OCI-LY7 (cell line): ENCODE data around the gene OASL. TPM values are rescaled to one million over a fixed set of nuclear protein-coding genes. Genes with fewer than 3 reads are reported as not detected.

Experiments
- BruUV-seq: library from RNA; stranded (reverse); fragments of 400-500 nt; replicated peaks from 2 replicates; lab custom pipeline; 2021; lab: Mats Ljungman, UMichigan
- CTCF ChIA-PET: fragments of 300-600 bp; sonication (Branson Sonifier 250); formaldehyde crosslinking; loops from one replicate; lab custom pipeline; 2022; ENCODE audit warnings: antibody characterized with exemption; ENCODE audit not compliant: unreplicated experiment; lab: Charles Lee
- POLR2A ChIA-PET: fragments of 300-600 bp; sonication (Branson Sonifier 250); formaldehyde crosslinking; loops from one replicate; lab custom pipeline; 2022; ENCODE audit warnings: antibody characterized with exemption; lab: Charles Lee
- DNase-seq: peaks from one replicate; pipeline ENCODE4 v3.0.0-alpha.2; 2015; ENCODE audit warnings: low spot score
- H2AFZ ChIP-seq: fragments of 200-600 bp; sonication (generic), shearing (Covaris generic); 2 replicates; pipeline ENCODE4 v1.6.1; 2014; ENCODE audit warnings: mild to moderate bottlenecking, antibody characterized with exemption, low read length, moderate library complexity
- H3K27ac ChIP-seq: fragments of 200-600 bp; sonication (generic); 2 replicates; pipeline ENCODE4 v1.5.1; 2014; ENCODE audit warnings: mixed run types, low read depth, mild to moderate bottlenecking, moderate library complexity, low read length, inconsistent platforms; ENCODE audit not compliant: poor library complexity, severe bottlenecking
- H3K36me3 ChIP-seq: fragments of 200-600 bp; sonication (generic); 2 replicates; pipeline ENCODE4 v1.6.1; 2014; ENCODE audit warnings: mild to moderate bottlenecking, antibody characterized with exemption, low read length, moderate library complexity, mixed read lengths; ENCODE audit not compliant: insufficient read depth
- H3K4me1 ChIP-seq: fragments of 200-600 bp; sonication (generic); 2 replicates; pipeline ENCODE4 v1.5.1; 2014; ENCODE audit warnings: mild to moderate bottlenecking, low read length; ENCODE audit not compliant: insufficient read depth, poor library complexity, severe bottlenecking
- H3K4me2 ChIP-seq: fragments of 200-600 bp; sonication (generic); 2 replicates; pipeline ENCODE4 v1.6.1; 2014; ENCODE audit warnings: mild to moderate bottlenecking, low read length
- H3K4me3 ChIP-seq: fragments of 200-600 bp; sonication (generic); 2 replicates; pipeline ENCODE4 v1.5.1; 2014; ENCODE audit warnings: mild to moderate bottlenecking, low read depth, low read length; ENCODE audit not compliant: poor library complexity, severe bottlenecking
- H3K79me2 ChIP-seq: fragments of 200-600 bp; sonication (generic); 2 replicates; pipeline ENCODE4 v1.6.1; 2016; ENCODE audit warnings: low read depth, mild to moderate bottlenecking, low read length, moderate library complexity, mixed read lengths; ENCODE audit not compliant: insufficient read depth
- H3K9me2 ChIP-seq: fragments of 200-600 bp; sonication (generic); 2 replicates; pipeline ENCODE4 v1.6.1; 2016; ENCODE audit warnings: mild to moderate bottlenecking, low read length, mixed read lengths; ENCODE audit not compliant: insufficient read depth
- H3K9me3 ChIP-seq: fragments of 200-600 bp; sonication (generic); 2 replicates; pipeline ENCODE4 v1.6.1; 2014; ENCODE audit warnings: mild to moderate bottlenecking, mixed run types, low read length, mixed read lengths
- H4K20me1 ChIP-seq: fragments of 200-600 bp; sonication (generic); 2 replicates; pipeline ENCODE4 v1.6.1; 2014; ENCODE audit warnings: mild to moderate bottlenecking, antibody characterized with exemption, low read length, moderate library complexity, mixed read lengths; ENCODE audit not compliant: insufficient read depth
- CTCF ChIP-seq: fragments of 200-600 bp; sonication (generic); conservative IDR thresholded peaks from 2 replicates; pipeline ENCODE4 v1.5.1; 2014; ENCODE audit warnings: mild to moderate bottlenecking, antibody characterized with exemption, low read length, moderate library complexity, mixed read lengths
- EZH2phosphoT487 ChIP-seq: fragments of 200-600 bp; sonication (generic); IDR thresholded peaks from 2 replicates; pipeline ENCODE4 v1.6.1; 2018; ENCODE audit warnings: low read depth, borderline replicate concordance, mild to moderate bottlenecking, mixed run types, antibody characterized with exemption, low read length, moderate library complexity, mixed read lengths
- intact Hi-C: fragments of 100-400 bp; cut with micrococcal nuclease; formaldehyde crosslinking; loops from one replicate; pipeline ENCODE4 v1.10.0; 2022; ENCODE audit not compliant: unreplicated experiment
- total RNA-seq, 2 experiments: library from RNA; depleted of rRNA in 1 of 2; stranded (reverse); fragments of >200 nt in 1 of 2; shearing (Covaris generic) in 1 of 2; gene quantifications; 2 replicates each; pipeline ENCODE4 v1.2.3, GENCODE V29; 2014 to 2022

Gene OASL
- total RNA-seq, 2 experiments from 2014 or later = 0.09 to 0.25 TPM

- no peak overlapping the region for H3K27ac ChIP-seq
- peaks cover 54% of the 10 kb centered on the region for H3K36me3 ChIP-seq
- no peak overlapping the region for H3K4me3 ChIP-seq
- peaks cover 11% of the 10 kb centered on the region for H3K4me1 ChIP-seq
- intact Hi-C loops = no loop called here
- H4K20me1 ChIP-seq = no peaks in the 10 kb centered on the region
- H3K4me2 ChIP-seq = no peak overlapping the region
- H3K79me2 ChIP-seq = peaks cover 16% of the 10 kb centered on the region
- no peak for DNase-seq
- H2AFZ ChIP-seq = no peak overlapping the region
- no peaks in the 10 kb centered on the region for H3K9me3 ChIP-seq
- ChIA-PET POLR2A (no interaction called here), CTCF (no interaction called here)
- H3K9me2 ChIP-seq = no peaks in the 10 kb centered on the region
- BruUV-seq = no TSS peak
- TF ChIP-seq EZH2phosphoT487 (no peak), CTCF (no peak)
These were observed 27.2 kb downstream of the OASL start for GRCh38 chr12:121011820-121012219.

- no TSS peak for BruUV-seq
- Histone ChIP-seq H3K79me2 (peaks cover 13% of the 10 kb centered on the region), H3K9me3 (no peaks in the 10 kb centered on the region), H4K20me1 (no peaks in the 10 kb centered on the region), H3K4me1 (peaks cover 11% of the 10 kb centered on the region), H3K9me2 (no peaks in the 10 kb centered on the region), H3K4me3 (no peak overlapping the region), H3K4me2 (no peak overlapping the region), H3K27ac (no peak overlapping the region), H2AFZ (no peak overlapping the region), H3K36me3 (peaks cover 59% of the 10 kb centered on the region)
- no peak for DNase-seq
- TF ChIP-seq EZH2phosphoT487 = no peak
- no peak for TF ChIP-seq CTCF
- CTCF ChIA-PET = no interaction called here
- POLR2A ChIA-PET = no interaction called here
- intact Hi-C loops = no loop called here
These were observed 28.2 kb downstream of the OASL start for GRCh38 chr12:121010860-121011259.

- intact Hi-C loops = no loop called here
- peak; percentile 31 for DNase-seq
- H3K4me1 ChIP-seq = peaks cover 1% of the 10 kb centered on the region
- peaks cover 67% of the 10 kb centered on the region for H3K36me3 ChIP-seq
- CTCF ChIA-PET = no interaction called here
- H3K27ac ChIP-seq = no peak overlapping the region
- no peak overlapping the region for H3K4me3 ChIP-seq
- no peaks in the 10 kb centered on the region for H4K20me1 ChIP-seq
- peaks cover 2% of the 10 kb centered on the region; the same call in 1 of the 2 replicates for H3K79me2 ChIP-seq
- H3K4me2 ChIP-seq = no peak overlapping the region
- POLR2A ChIA-PET = no interaction called here
- TF ChIP-seq EZH2phosphoT487 = no peak
- TF ChIP-seq CTCF = peak; percentile 47
- BruUV-seq = no TSS peak
- H2AFZ ChIP-seq = no peak overlapping the region
- no peaks in the 10 kb centered on the region for H3K9me2 ChIP-seq
- no peaks in the 10 kb centered on the region for H3K9me3 ChIP-seq
These were observed 29.3 kb downstream of the OASL start for GRCh38 chr12:121009741-121010140.
